ENCODE results near the gene KIF26A.

DNA sequence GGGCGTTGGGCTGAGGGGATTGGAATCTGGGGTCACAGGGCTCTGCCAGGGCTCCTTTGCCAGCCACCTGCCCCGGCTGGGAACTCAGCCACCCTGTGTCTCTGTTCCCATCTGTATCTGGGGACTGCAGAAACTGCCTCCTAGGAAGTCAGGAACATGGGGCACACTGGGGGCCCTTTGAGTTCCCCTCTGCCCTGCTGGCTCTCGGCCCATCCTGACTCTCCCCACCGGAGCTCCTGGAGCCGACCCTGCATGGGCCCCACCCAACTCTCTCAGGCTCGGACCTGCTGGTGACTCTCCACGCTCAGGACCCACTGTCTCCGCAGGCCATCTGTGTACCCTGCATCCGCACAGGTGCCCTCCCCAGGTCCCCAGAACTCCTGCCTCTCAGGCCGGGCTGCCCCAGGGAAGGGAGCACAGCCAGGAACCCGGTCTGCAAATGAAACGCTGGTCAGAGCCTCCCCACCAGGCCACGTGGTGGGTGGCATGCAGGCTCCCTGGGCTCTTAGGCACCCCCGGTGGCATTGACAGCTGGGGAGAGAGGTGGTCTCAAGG lies 82.8 kb downstream of the KIF26A start:
- TF ChIP-seq, protein P1, sequence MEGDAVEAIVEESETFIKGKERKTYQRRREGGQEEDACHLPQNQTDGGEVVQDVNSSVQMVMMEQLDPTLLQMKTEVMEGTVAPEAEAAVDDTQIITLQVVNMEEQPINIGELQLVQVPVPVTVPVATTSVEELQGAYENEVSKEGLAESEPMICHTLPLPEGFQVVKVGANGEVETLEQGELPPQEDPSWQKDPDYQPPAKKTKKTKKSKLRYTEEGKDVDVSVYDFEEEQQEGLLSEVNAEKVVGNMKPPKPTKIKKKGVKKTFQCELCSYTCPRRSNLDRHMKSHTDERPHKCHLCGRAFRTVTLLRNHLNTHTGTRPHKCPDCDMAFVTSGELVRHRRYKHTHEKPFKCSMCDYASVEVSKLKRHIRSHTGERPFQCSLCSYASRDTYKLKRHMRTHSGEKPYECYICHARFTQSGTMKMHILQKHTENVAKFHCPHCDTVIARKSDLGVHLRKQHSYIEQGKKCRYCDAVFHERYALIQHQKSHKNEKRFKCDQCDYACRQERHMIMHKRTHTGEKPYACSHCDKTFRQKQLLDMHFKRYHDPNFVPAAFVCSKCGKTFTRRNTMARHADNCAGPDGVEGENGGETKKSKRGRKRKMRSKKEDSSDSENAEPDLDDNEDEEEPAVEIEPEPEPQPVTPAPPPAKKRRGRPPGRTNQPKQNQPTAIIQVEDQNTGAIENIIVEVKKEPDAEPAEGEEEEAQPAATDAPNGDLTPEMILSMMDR (IDR thresholded peaks at IDR 0.05; ENCODE audit: poor library complexity): no peak
- TF ChIP-seq EZH2 (IDR thresholded peaks at IDR 0.05; ENCODE audit: borderline replicate concordance): no peak
- TF ChIP-seq EZH2phosphoT487 (IDR thresholded peaks at IDR 0.05; ENCODE audit: low read depth, severe bottlenecking, unreplicated experiment): no peak

All from hepatocyte (in vitro differentiated cells).